ENCODE results near the gene LOXHD1.

The LOXHD1 gene

GRCh38 chr18:46700066-46700824, 43.2 kb upstream of the LOXHD1 start:
- POLR2A ChIA-PET: no interaction called here
- CTCF ChIA-PET: no interaction called here
- no peak for DNase-seq (ENCODE audit: extremely low spot score)
- TF ChIP-seq SP1 (IDR thresholded peaks at IDR 0.05): no peak

- no peak for TF ChIP-seq SP1 (IDR thresholded peaks at IDR 0.05)
- no peak for TF ChIP-seq ZNF384 (IDR thresholded peaks at IDR 0.05)
- no peak for TF ChIP-seq FOXM1 (IDR thresholded peaks at IDR 0.05; ENCODE audit: borderline replicate concordance)
- no peak for TF ChIP-seq TARDBP (IDR thresholded peaks at IDR 0.05)
- no peak for TF ChIP-seq PKNOX1 (IDR thresholded peaks at IDR 0.05)
- TF ChIP-seq SUZ12 (IDR thresholded peaks at IDR 0.05): no peak
- no peak for TF ChIP-seq ELF4 (IDR thresholded peaks at IDR 0.05)
- TF ChIP-seq NFRKB (IDR thresholded peaks at IDR 0.05): no peak
- TF ChIP-seq FOXK2 (IDR thresholded peaks at IDR 0.05): no peak
- no peak for TF ChIP-seq L3MBTL2 (conservative IDR thresholded peaks at IDR 0.05)
- no peak for TF ChIP-seq BHLHE40 (IDR thresholded peaks at IDR 0.05; ENCODE audit: borderline replicate concordance)
- TF ChIP-seq HDGF (IDR thresholded peaks at IDR 0.05; ENCODE audit: borderline replicate concordance): no peak
- no peak for TF ChIP-seq CTBP1 (IDR thresholded peaks at IDR 0.05; ENCODE audit: borderline replicate concordance)
- POLR2A ChIA-PET: no interaction called here
- CTCF ChIA-PET: no interaction called here
Observed at GRCh38 chr18:46696702-46697101, 39.7 kb upstream of the LOXHD1 start.

GRCh38 chr18:46696268-46696667, 39.2 kb upstream of the LOXHD1 start:
- ChIA-PET CTCF (no interaction called here), POLR2A (no interaction called here)
- TF ChIP-seq PKNOX1 (IDR thresholded peaks at IDR 0.05) (no peak), ELF4 (IDR thresholded peaks at IDR 0.05) (no peak), HDGF (IDR thresholded peaks at IDR 0.05; ENCODE audit: borderline replicate concordance) (no peak), SP1 (IDR thresholded peaks at IDR 0.05) (no peak), FOXM1 (IDR thresholded peaks at IDR 0.05; ENCODE audit: borderline replicate concordance) (no peak), FOXA1 (IDR thresholded peaks at IDR 0.05) (no peak), CTBP1 (IDR thresholded peaks at IDR 0.05; ENCODE audit: borderline replicate concordance) (no peak), ARNT (IDR thresholded peaks at IDR 0.05) (no peak), FOXK2 (IDR thresholded peaks at IDR 0.05) (no peak), BHLHE40 (IDR thresholded peaks at IDR 0.05; ENCODE audit: borderline replicate concordance) (no peak), LEF1 (IDR thresholded peaks at IDR 0.05; ENCODE audit: borderline replicate concordance) (no peak), ZNF384 (IDR thresholded peaks at IDR 0.05) (no peak), TARDBP (IDR thresholded peaks at IDR 0.05) (no peak), NFRKB (IDR thresholded peaks at IDR 0.05) (no peak), SUZ12 (IDR thresholded peaks at IDR 0.05) (no peak), L3MBTL2 (conservative IDR thresholded peaks at IDR 0.05) (no peak)
- DNase-seq (ENCODE audit: extremely low spot score): no peak

More at GRCh38 chr18:46696702-46697101, 39.7 kb upstream of the LOXHD1 start:
- DNase-seq (ENCODE audit: extremely low spot score): no peak

GRCh38 chr18:46693996-46694395, 37.0 kb upstream of the LOXHD1 start:
- no peak for DNase-seq (ENCODE audit: extremely low spot score)
- ChIA-PET CTCF (no interaction called here), POLR2A (interaction anchor here (1.0 kb wide), 1 partner anchor 521 kb away, joined by 4 read pairs; a partner anchor contains a TSS)
- TF ChIP-seq HDGF (IDR thresholded peaks at IDR 0.05; ENCODE audit: borderline replicate concordance) (no peak), FOXM1 (IDR thresholded peaks at IDR 0.05; ENCODE audit: borderline replicate concordance) (no peak), PKNOX1 (IDR thresholded peaks at IDR 0.05) (no peak), FOXA1 (IDR thresholded peaks at IDR 0.05) (no peak), ARNT (IDR thresholded peaks at IDR 0.05) (no peak), FOXK2 (IDR thresholded peaks at IDR 0.05) (no peak), L3MBTL2 (conservative IDR thresholded peaks at IDR 0.05) (no peak), CTBP1 (IDR thresholded peaks at IDR 0.05; ENCODE audit: borderline replicate concordance) (no peak), NFRKB (IDR thresholded peaks at IDR 0.05) (no peak), TARDBP (IDR thresholded peaks at IDR 0.05) (no peak), LEF1 (IDR thresholded peaks at IDR 0.05; ENCODE audit: borderline replicate concordance) (no peak), SP1 (IDR thresholded peaks at IDR 0.05) (no peak), BHLHE40 (IDR thresholded peaks at IDR 0.05; ENCODE audit: borderline replicate concordance) (no peak), ELF4 (IDR thresholded peaks at IDR 0.05) (no peak)

- TF ChIP-seq FOXM1 (IDR thresholded peaks at IDR 0.05; ENCODE audit: borderline replicate concordance) (no peak), SP1 (IDR thresholded peaks at IDR 0.05) (no peak), ZNF384 (IDR thresholded peaks at IDR 0.05) (no peak), BHLHE40 (IDR thresholded peaks at IDR 0.05; ENCODE audit: borderline replicate concordance) (no peak)
- CTCF ChIA-PET: no interaction called here
- POLR2A ChIA-PET: no interaction called here
Observed at GRCh38 chr18:46688853-46689525, 32.0 kb upstream of the LOXHD1 start.

GRCh38 chr18:46686186-46686585, 29.2 kb upstream of the LOXHD1 start:
- no peak for DNase-seq (ENCODE audit: extremely low spot score)
- ChIA-PET POLR2A (no interaction called here), CTCF (no interaction called here)
- TF ChIP-seq ARNT (IDR thresholded peaks at IDR 0.05) (no peak), FOXM1 (IDR thresholded peaks at IDR 0.05; ENCODE audit: borderline replicate concordance) (no peak)

More at GRCh38 chr18:46688853-46689525, 32.0 kb upstream of the LOXHD1 start:
- no peak for DNase-seq (ENCODE audit: extremely low spot score)

All from HEK293T (cell line).